Measurements from ENCODE around the gene ETNK1.
"Not testable (repeated sequence)": the region's sequence is repeated elsewhere in the genome, so short reads cannot be mapped to it uniquely, and the experiment has no call there.

The ETNK1 gene

DNA sequence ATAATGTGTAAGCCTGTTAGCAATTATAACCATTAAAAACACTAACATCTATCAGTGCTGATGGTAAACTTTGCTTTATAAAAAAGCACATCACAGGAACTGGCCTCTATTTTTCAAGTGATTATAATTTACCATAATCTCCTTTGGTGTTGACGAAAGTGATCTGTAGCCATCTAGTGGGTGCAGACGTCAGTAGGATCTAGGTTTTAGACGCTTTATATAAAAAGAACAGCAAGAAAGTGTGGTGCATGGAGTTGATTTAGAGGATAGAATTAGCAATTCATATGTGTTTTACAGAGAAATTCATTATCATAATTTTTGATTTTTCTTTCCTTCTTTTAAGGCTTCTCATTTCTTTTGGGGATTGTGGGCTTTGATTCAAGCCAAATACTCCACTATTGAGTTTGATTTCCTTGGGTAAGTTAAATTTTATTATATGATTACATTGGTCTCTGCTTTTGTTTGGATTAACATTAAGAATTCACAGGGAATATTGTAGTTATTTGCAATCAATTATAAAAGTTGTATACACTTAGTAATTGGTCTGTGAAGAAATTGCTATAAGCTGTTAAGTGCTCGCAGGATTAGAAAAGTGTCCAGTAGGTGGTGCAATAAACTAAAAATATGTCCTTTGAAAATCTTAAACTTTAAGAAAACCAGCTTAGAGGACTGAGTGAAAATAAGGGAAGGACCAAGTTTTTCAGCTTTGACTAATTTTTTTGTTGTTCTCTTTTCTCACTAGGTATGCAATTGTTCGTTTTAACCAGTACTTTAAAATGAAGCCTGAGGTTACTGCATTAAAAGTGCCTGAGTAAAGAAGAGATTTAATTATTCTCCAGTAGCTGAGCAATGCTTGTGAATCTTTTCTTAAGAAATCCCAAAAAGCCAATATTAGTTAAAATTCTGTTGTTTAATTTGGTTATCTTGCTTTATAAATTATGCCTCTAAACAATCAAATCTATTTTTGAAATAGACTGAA lies 59.5 kb downstream of the ETNK1 start:
- TF ChIP-seq, protein P1, sequence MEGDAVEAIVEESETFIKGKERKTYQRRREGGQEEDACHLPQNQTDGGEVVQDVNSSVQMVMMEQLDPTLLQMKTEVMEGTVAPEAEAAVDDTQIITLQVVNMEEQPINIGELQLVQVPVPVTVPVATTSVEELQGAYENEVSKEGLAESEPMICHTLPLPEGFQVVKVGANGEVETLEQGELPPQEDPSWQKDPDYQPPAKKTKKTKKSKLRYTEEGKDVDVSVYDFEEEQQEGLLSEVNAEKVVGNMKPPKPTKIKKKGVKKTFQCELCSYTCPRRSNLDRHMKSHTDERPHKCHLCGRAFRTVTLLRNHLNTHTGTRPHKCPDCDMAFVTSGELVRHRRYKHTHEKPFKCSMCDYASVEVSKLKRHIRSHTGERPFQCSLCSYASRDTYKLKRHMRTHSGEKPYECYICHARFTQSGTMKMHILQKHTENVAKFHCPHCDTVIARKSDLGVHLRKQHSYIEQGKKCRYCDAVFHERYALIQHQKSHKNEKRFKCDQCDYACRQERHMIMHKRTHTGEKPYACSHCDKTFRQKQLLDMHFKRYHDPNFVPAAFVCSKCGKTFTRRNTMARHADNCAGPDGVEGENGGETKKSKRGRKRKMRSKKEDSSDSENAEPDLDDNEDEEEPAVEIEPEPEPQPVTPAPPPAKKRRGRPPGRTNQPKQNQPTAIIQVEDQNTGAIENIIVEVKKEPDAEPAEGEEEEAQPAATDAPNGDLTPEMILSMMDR (IDR thresholded peaks at IDR 0.05; ENCODE audit: borderline replicate concordance, insufficient read depth, low read depth, low read length): peak; percentile 34; the same call in 1 of the 2 replicates
- no peak overlapping the region for H3K4me3 ChIP-seq (ENCODE audit: low read depth, low read length)

DNA sequence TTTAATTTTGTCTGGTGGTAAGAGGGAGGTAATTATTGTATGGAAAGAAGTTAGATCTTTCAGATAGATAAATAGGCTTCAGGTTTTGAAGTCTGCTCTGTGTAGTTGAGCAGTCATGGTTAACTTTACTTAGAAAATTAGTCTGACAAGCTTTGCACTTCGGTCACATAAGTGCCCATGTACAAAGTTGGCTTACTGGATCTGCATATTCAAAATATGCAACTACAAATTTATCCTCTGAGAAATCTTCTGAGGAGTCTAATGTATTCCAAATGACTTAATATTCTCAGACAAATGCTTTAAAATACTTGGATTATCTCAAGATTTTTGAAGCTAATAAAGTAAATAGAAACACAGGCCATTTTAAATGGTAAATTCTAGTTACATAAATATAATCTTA lies 61.2 kb downstream of the ETNK1 start:
- TF ChIP-seq, protein P1 (IDR thresholded peaks at IDR 0.05; ENCODE audit: borderline replicate concordance, insufficient read depth, low read depth, low read length): no peak

DNA sequence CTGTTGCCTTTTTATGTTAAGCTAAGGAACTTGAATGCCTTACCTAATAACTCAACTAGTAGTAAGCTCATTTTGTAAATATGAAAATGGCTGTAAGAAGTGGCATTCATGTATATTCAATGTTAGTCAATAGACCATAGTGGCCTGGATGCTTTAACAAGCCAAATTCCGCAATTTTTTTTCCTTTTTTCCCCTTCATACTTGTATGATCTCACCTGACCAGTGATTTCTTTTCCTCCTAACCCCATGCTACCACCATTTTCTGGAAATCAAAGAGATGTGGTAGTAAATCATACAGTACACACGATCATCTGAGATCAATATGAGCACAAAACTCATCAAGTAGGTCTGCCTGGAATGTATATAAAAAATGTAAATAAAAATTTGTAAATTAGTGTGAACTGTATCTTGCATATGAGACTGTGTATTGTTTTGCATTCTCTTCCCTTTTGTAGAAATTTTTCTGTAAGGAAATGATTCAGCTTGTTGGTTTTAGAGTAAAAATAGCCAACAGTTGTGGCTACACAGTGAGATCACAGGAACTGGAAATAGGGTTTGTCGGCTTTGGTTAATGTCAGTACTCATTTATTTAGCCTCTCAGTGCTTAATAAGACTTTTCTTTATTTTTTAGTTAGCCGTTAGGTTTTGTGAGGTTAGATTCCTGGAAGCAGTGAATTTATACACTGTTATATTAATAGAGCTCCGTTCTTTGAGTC lies 62.5 kb downstream of the ETNK1 start:
- H3K4me3 ChIP-seq (ENCODE audit: low read depth, low read length): no peak overlapping the region
- TF ChIP-seq, protein P1 (IDR thresholded peaks at IDR 0.05; ENCODE audit: borderline replicate concordance, insufficient read depth, low read depth, low read length): no peak

More for the DNA sequence above, 61.2 kb downstream of the ETNK1 start:
- no peak overlapping the region for H3K4me3 ChIP-seq (ENCODE audit: low read depth, low read length)

DNA sequence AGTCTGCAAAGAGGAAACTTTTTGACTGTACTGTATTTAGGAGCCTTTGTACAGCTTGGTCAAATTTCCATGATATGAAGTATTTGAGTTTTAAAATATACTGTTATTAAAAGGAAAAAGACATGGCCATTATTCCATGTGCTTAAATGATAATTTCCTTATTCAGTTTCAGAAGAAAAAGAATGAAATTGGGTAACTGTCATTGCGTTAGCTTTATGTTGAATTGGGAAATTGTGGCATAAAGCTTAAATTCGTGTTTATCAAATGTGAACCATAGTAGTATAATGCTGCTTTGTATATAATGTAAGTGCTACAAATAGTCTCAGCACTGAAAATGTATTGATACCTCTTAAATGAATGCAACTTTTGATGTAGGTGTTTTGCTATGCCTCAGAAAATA lies 64.9 kb downstream of the ETNK1 start:
- TF ChIP-seq, protein P1 (IDR thresholded peaks at IDR 0.05; ENCODE audit: borderline replicate concordance, insufficient read depth, low read depth, low read length): no peak

DNA sequence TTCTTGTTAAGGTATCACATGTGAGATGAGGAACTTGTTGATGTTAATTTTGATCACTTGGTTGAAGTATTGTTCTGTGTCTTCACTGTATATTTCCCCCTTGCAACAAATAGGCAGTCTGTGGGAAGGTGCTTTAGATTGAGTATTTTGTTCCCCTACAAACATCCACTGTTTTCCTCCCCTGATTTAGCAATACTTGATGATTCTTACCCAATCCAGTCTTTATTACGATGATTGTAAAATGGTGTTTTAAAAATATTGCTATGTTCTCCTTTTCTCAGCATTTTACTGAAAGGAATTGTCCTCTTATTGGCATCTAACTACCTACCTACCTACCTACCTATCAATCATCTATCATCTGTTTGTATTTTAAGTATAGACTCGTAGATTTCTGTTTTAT lies 66.3 kb downstream of the ETNK1 start:
- TF ChIP-seq, protein P1 (IDR thresholded peaks at IDR 0.05; ENCODE audit: borderline replicate concordance, insufficient read depth, low read depth, low read length): no peak
- no peak overlapping the region for H3K4me3 ChIP-seq (ENCODE audit: low read depth, low read length)

More for the DNA sequence above, 64.9 kb downstream of the ETNK1 start:
- H3K4me3 ChIP-seq (ENCODE audit: low read depth, low read length): no peak overlapping the region

DNA sequence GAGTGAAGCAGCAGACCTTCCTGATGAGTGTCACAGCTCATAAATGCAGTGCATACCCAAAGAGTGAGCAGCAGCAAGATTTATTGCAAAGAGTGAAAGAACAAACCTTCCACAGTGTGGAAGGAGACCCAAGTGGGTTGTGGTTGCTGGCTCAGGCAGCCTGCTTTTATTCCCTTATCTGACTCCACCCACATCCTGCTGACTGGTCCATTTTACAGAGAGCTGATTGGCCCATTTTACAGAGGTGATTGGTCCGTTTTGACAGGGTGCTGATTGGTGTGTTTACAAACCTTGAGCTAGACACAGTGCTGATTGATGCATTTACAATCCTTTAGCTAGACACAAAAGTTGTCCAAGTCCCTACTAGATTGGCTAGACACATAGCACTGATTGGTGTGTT lies 67.5 kb downstream of the ETNK1 start:
- not testable (repeated sequence) for H3K4me3 ChIP-seq (ENCODE audit: low read depth, low read length)

DNA sequence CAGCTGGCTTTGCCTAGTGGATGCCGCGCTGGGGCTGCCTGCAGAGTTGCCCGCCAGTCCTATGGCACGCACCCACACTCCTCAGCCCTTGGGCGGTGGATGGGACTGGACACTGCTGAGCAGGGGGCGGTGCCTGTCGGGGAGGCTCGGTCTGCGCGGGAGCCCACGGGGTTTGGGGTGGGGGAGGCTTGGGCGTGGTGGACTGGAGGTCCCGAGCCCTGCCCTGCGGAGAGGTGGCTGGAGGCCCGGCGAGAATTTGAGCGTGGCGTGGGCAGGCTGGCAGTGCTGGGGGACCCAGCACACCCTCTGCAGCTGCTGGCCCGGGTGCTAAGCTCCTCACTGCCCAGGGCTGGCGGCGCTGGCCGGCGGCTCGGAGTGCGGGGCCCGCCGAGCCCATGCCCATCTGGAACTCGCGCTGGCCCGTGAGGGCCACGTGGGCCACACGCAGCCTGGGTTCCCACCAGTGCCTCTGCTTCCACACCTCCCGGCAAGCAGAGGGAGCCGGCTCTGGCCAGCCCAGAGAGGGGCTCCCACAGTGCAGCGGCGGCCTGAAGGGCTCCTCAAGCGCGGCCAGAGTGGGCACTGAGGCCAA lies 68.1 kb downstream of the ETNK1 start:
- TF ChIP-seq, protein P1 (IDR thresholded peaks at IDR 0.05; ENCODE audit: borderline replicate concordance, insufficient read depth, low read depth, low read length): no peak
- no peak overlapping the region for H3K4me3 ChIP-seq (ENCODE audit: low read depth, low read length)
